T-helper 22 cell (primary cell): ENCODE measurements around the gene DACH1.

ENCODE experiments used
- DNase-seq: peaks from one replicate; pipeline ENCODE4 v3.0.0-alpha.2; 2020; ENCODE audit warnings: low read depth

DACH1 gene

GRCh38 chr13:71624653-71625600, 242.1 kb downstream of the DACH1 start:
- no peak for DNase-seq

GRCh38 chr13:71621174-71622124, 245.6 kb downstream of the DACH1 start:
- DNase-seq = no peak

- no peak for DNase-seq
Measured at GRCh38 chr13:71619096-71619495, 247.9 kb downstream of the DACH1 start.

- DNase-seq = no peak
Measured at GRCh38 chr13:71618159-71618558, 248.8 kb downstream of the DACH1 start.

GRCh38 chr13:71617265-71617664, 249.7 kb downstream of the DACH1 start:
- DNase-seq = no peak

- no peak for DNase-seq
Measured at GRCh38 chr13:71613066-71613745, 253.8 kb downstream of the DACH1 start.

- no peak for DNase-seq
Measured at GRCh38 chr13:71611292-71611691, 255.7 kb downstream of the DACH1 start.

GRCh38 chr13:71610876-71611275, 256.1 kb downstream of the DACH1 start:
- no peak for DNase-seq

GRCh38 chr13:71609271-71609670, 257.7 kb downstream of the DACH1 start:
- DNase-seq = no peak

- no peak for DNase-seq
Measured at GRCh38 chr13:71607575-71607974, 259.4 kb downstream of the DACH1 start.

GRCh38 chr13:71606818-71607217, 260.2 kb downstream of the DACH1 start:
- DNase-seq = no peak

GRCh38 chr13:71605744-71606143, 261.3 kb downstream of the DACH1 start:
- DNase-seq = no peak

GRCh38 chr13:71603255-71603654, 263.7 kb downstream of the DACH1 start:
- no peak for DNase-seq

GRCh38 chr13:71602344-71602743, 264.7 kb downstream of the DACH1 start:
- DNase-seq = no peak

- DNase-seq = no peak
Measured at GRCh38 chr13:71597150-71597549, 269.9 kb downstream of the DACH1 start.

GRCh38 chr13:71596116-71596515, 270.9 kb downstream of the DACH1 start:
- no peak for DNase-seq

GRCh38 chr13:71593566-71593965, 273.4 kb downstream of the DACH1 start:
- DNase-seq = no peak

- no peak for DNase-seq
Measured at GRCh38 chr13:71591374-71591773, 275.6 kb downstream of the DACH1 start.

GRCh38 chr13:71590654-71591148, 276.3 kb downstream of the DACH1 start:
- no peak for DNase-seq

GRCh38 chr13:71589032-71589431, 278.0 kb downstream of the DACH1 start:
- no peak for DNase-seq

- no peak for DNase-seq
Measured at GRCh38 chr13:71587817-71588216, 279.2 kb downstream of the DACH1 start.

GRCh38 chr13:71587193-71587592, 279.8 kb downstream of the DACH1 start:
- no peak for DNase-seq
